Kidney (tissue), 14 donors: ENCODE data around the gene ANKS1B. TPM values are rescaled to one million over a fixed set of nuclear protein-coding genes. Genes with fewer than 3 reads are reported as not detected.

Experiments
- DNase-seq, 5 donors: peaks; one replicate each; pipeline ENCODE4 v3.0.0-alpha.2; 2013 to 2020
- FAIRE-seq: peaks from 2 replicates; lab custom pipeline; 2012; peaks lifted over from hg19 to GRCh38; lab: Jason Lieb, UNC
- H3K27ac ChIP-seq, 2 donors: one replicate each; pipeline ENCODE4 v1.7.0; 2013; ENCODE audit warnings: low read depth in 2 of 2, low read length in 2 of 2, inconsistent platforms in 1 of 2
- H3K27me3 ChIP-seq: one replicate; pipeline ENCODE4 v1.7.1; 2013; ENCODE audit warnings: low read length, inconsistent platforms; ENCODE audit not compliant: control insufficient read depth, insufficient read depth
- H3K36me3 ChIP-seq, 3 donors: one replicate each; pipeline versions ENCODE4 v1.7.0 to v1.7.1; 2013; ENCODE audit warnings: low read length in 3 of 3, control low read depth in 1 of 3, inconsistent platforms in 1 of 3; ENCODE audit not compliant: insufficient read depth in 3 of 3, control insufficient read depth in 2 of 3
- H3K4me1 ChIP-seq, 3 donors: one replicate each; pipeline versions ENCODE4 v1.7.0 to v1.7.1; 2013; ENCODE audit warnings: low read length in 3 of 3, inconsistent platforms in 1 of 3, low read depth in 1 of 3; ENCODE audit not compliant: control insufficient read depth in 2 of 3, insufficient read depth in 2 of 3
- H3K4me3 ChIP-seq, 3 donors: one replicate each; pipeline versions ENCODE4 v1.7.0 to v1.8.1; 2013; ENCODE audit warnings: low read length in 3 of 3, control low read depth in 1 of 3, inconsistent platforms in 1 of 3
- H3K9ac ChIP-seq, 3 donors: one replicate each; pipeline versions ENCODE4 v1.7.0 to v1.7.1; 2013; ENCODE audit warnings: low read length in 3 of 3, control low read depth in 1 of 3, inconsistent platforms in 1 of 3
- H3K9me3 ChIP-seq, 3 donors: one replicate each; pipeline versions ENCODE4 v1.7.0 to v1.7.1; 2013; ENCODE audit warnings: low read length in 3 of 3, control low read depth in 1 of 3, inconsistent platforms in 1 of 3; ENCODE audit not compliant: control insufficient read depth in 2 of 3, insufficient read depth in 1 of 3
- intact Hi-C: fragments of 100-400 bp; cut with DNase I; formaldehyde crosslinking; loops from one replicate; pipeline ENCODE4 v1.11.1; 2022
- polyA plus RNA-seq: library from polyadenylated mRNA; stranded (reverse); fragments of 350-450 nt; fragmentation: Illumina TruSeq; extraction: RNeasy Lipid Tissue Mini Kit (QIAGEN cat#74804); gene quantifications from one replicate; pipeline ENCODE4 v1.2.3, GENCODE V29; 2014; ENCODE audit warnings: low read depth, low replicate concordance; ENCODE audit not compliant: insufficient read depth
- total RNA-seq: library from RNA; stranded (reverse); fragmentation: NEBNext Ultra II Directional; extraction: Animal tissue kit (Norgen Biotek cat#: 25700); gene quantifications from one replicate; pipeline ENCODE4 v1.2.1, GENCODE V29; 2021
- TF ChIP-seq, protein P1 (sequence below): IDR thresholded peaks from 3 replicates; pipeline ENCODE4 v1.5.1; 2012; ENCODE audit warnings: mild to moderate bottlenecking, moderate library complexity, borderline replicate concordance; ENCODE audit not compliant: insufficient read depth; ENCODE audit errors: extremely low read depth
- donor health status: control.
- donor health status: control.
- donor health status: control.
- donor health status: control.
- donor health status: control.
- donor health status: DM: yes; HTN: yes; CAD: no.
- donor health status: Normal renal cell carcinoma (clear cell type).

ANKS1B gene
- total and polyA plus RNA-seq, 2 donors from 2014 or later, result 1.7 to 5.8 TPM

- no peaks in the 10 kb centered on the region for H3K4me1 ChIP-seq
- no peaks in the 10 kb centered on the region for H3K9me3 ChIP-seq
- no peak overlapping the region for H3K27ac ChIP-seq
- H3K4me3 ChIP-seq, result no peak overlapping the region
- H3K36me3 ChIP-seq, result no peaks in the 10 kb centered on the region
- intact Hi-C loops, result no loop called here
- H3K9ac ChIP-seq, result no peak overlapping the region
- TF ChIP-seq, protein P1, sequence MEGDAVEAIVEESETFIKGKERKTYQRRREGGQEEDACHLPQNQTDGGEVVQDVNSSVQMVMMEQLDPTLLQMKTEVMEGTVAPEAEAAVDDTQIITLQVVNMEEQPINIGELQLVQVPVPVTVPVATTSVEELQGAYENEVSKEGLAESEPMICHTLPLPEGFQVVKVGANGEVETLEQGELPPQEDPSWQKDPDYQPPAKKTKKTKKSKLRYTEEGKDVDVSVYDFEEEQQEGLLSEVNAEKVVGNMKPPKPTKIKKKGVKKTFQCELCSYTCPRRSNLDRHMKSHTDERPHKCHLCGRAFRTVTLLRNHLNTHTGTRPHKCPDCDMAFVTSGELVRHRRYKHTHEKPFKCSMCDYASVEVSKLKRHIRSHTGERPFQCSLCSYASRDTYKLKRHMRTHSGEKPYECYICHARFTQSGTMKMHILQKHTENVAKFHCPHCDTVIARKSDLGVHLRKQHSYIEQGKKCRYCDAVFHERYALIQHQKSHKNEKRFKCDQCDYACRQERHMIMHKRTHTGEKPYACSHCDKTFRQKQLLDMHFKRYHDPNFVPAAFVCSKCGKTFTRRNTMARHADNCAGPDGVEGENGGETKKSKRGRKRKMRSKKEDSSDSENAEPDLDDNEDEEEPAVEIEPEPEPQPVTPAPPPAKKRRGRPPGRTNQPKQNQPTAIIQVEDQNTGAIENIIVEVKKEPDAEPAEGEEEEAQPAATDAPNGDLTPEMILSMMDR, result no peak
- FAIRE-seq (no peak), DNase-seq (no peak)
- no peaks in the 10 kb centered on the region for H3K27me3 ChIP-seq
Observed at GRCh38 chr12:98864363-98864762, 1120.4 kb downstream of the ANKS1B start.

DNA sequence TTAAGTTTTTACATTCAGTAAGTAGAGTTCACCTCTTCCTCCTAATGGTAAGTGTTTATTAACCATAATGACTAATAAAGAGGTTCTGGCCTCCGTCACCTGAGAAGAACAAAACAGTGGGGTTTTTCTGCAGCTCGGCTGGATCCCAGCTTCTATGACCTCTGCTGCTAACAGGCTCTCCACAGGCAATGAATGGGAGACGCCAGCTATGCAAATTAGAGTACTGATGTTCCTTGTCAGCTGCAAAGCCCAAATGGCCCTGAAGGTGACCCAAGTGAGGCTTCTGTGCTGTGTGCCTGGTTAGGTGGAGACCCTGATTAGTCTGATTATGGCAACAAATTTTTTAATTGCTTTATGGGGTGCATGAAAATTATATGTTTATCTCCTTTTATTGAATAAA lies 1121.6 kb downstream of the ANKS1B start:
- intact Hi-C loops, result no loop called here
- Histone ChIP-seq H3K4me3 (no peak overlapping the region), H3K27ac (no peak overlapping the region), H3K4me1 (no peaks in the 10 kb centered on the region), H3K36me3 (no peaks in the 10 kb centered on the region), H3K27me3 (no peaks in the 10 kb centered on the region), H3K9me3 (no peaks in the 10 kb centered on the region), H3K9ac (no peak overlapping the region)
- no peak for FAIRE-seq
- TF ChIP-seq, protein P1, result no peak
- DNase-seq, result no peak

GRCh38 chr12:98861251-98861650 lies 1123.5 kb downstream of the ANKS1B start:
- DNase-seq (no peak), FAIRE-seq (no peak)
- no peaks in the 10 kb centered on the region for H3K27me3 ChIP-seq
- H3K36me3 ChIP-seq, result no peaks in the 10 kb centered on the region
- no peaks in the 10 kb centered on the region for H3K9me3 ChIP-seq
- no peak overlapping the region for H3K9ac ChIP-seq
- no peak overlapping the region for H3K4me3 ChIP-seq
- H3K27ac ChIP-seq, result no peak overlapping the region
- TF ChIP-seq, protein P1, result no peak
- intact Hi-C loops, result no loop called here
- H3K4me1 ChIP-seq, result no peaks in the 10 kb centered on the region

GRCh38 chr12:98856897-98857540 lies 1127.7 kb downstream of the ANKS1B start:
- Histone ChIP-seq H3K27ac (no peak overlapping the region), H3K9ac (no peak overlapping the region), H3K36me3 (no peaks in the 10 kb centered on the region), H3K9me3 (no peaks in the 10 kb centered on the region), H3K27me3 (no peaks in the 10 kb centered on the region), H3K4me3 (no peak overlapping the region), H3K4me1 (no peaks in the 10 kb centered on the region)
- intact Hi-C loops, result no loop called here
- FAIRE-seq (no peak), DNase-seq (no peak)
- TF ChIP-seq, protein P1, result no peak
